Panc1 (cell line): ENCODE results near the gene AMIGO1. TPM values are rescaled to one million over a fixed set of nuclear protein-coding genes. Genes with fewer than 3 reads are reported as not detected.

Experiments
- ATAC-seq: fragments of 200-7000 bp; cut with Tn5 transposase; 2 replicates; pipeline ENCODE4 v1.9.1; 2020; ENCODE audit warnings: mild to moderate bottlenecking, moderate library complexity
- BruUV-seq: library from RNA; stranded (reverse); fragments of 400-500 nt; replicated peaks from 2 replicates; lab custom pipeline; 2021; lab: Mats Ljungman, UMichigan
- CTCF ChIA-PET: fragments of 300-600 bp; sonication (Branson Sonifier 250); formaldehyde crosslinking; loops from one replicate; lab custom pipeline; 2022; ENCODE audit warnings: antibody characterized with exemption; lab: Charles Lee
- POLR2A ChIA-PET: fragments of 300-600 bp; sonication (Branson Sonifier 250); formaldehyde crosslinking; loops from one replicate; lab custom pipeline; 2022; ENCODE audit warnings: antibody characterized with exemption; lab: Charles Lee
- DNase-seq: peaks from one replicate; pipeline ENCODE4 v3.0.0-alpha.2; 2010; ENCODE audit warnings: low read depth, low spot score
- H3K27ac ChIP-seq: 2 replicates; pipeline ENCODE4 v1.5.1; 2011; ENCODE audit warnings: mild to moderate bottlenecking, low read length, inconsistent platforms
- H3K27me3 ChIP-seq: fragments of 200-500 bp; sonication (Bioruptor generic); 2 replicates; pipeline ENCODE4 v1.6.0; 2014; ENCODE audit warnings: low read length, inconsistent platforms; ENCODE audit not compliant: control insufficient read depth, insufficient read depth
- H3K36me3 ChIP-seq: fragments of 200-500 bp; sonication (Bioruptor generic); 2 replicates; pipeline ENCODE4 v1.5.1; 2014; ENCODE audit warnings: inconsistent platforms, mild to moderate bottlenecking, low read length, moderate library complexity; ENCODE audit not compliant: control insufficient read depth, insufficient read depth
- H3K4me1 ChIP-seq: 2 replicates; pipeline ENCODE4 v1.5.1; 2011; ENCODE audit warnings: inconsistent platforms, mild to moderate bottlenecking, low read length, moderate library complexity; ENCODE audit not compliant: control insufficient read depth, insufficient read depth
- H3K4me3 ChIP-seq, 2 experiments: 2 replicates each; pipeline ENCODE4 v1.5.1; 2011 to 2012; ENCODE audit warnings: low read depth in 2 of 2, low read length in 2 of 2, mild to moderate bottlenecking in 2 of 2, inconsistent platforms in 1 of 2, moderate library complexity in 1 of 2
- H3K9me3 ChIP-seq: fragments of 200-500 bp; sonication (Bioruptor generic); 2 replicates; pipeline ENCODE4 v1.5.1; 2014; ENCODE audit warnings: low read depth, mild to moderate bottlenecking, inconsistent platforms, low read length, moderate library complexity; ENCODE audit not compliant: control insufficient read depth, insufficient read depth
- CTCF ChIP-seq: fragments of 450-650 bp; IDR thresholded peaks from 2 replicates; pipeline ENCODE4 v1.5.1; 2017; ENCODE audit warnings: mild to moderate bottlenecking
- POLR2AphosphoS5 ChIP-seq: IDR thresholded peaks from 2 replicates; pipeline ENCODE4 v1.6.1; 2012; ENCODE audit warnings: mild to moderate bottlenecking, low read depth, low read length, moderate library complexity
- REST ChIP-seq, 2 experiments: IDR thresholded peaks; 2 replicates each; pipeline ENCODE4 v1.6.1; 2011 to 2012; ENCODE audit warnings: low read depth in 2 of 2, control low read depth in 1 of 2, low read length in 1 of 2, mild to moderate bottlenecking in 1 of 2, moderate library complexity in 1 of 2; ENCODE audit not compliant: insufficient read depth in 1 of 2
- SIN3A ChIP-seq: IDR thresholded peaks from 2 replicates; pipeline ENCODE4 v1.6.1; 2012; ENCODE audit warnings: low read depth, mild to moderate bottlenecking, low read length, moderate library complexity, borderline replicate concordance; ENCODE audit not compliant: insufficient read depth
- TCF7L2 ChIP-seq: IDR thresholded peaks from 2 replicates; pipeline ENCODE4 v1.6.1; 2011; ENCODE audit warnings: mild to moderate bottlenecking, low read depth, low read length, inconsistent platforms
- in situ Hi-C: cut with HindIII; loops from 2 replicates; pipeline ENCODE4 v1.10.0; 2016; ENCODE audit warnings: low sequenced_read_pairs, low pct_unique_long_range_greater_than_20kb
- intact Hi-C: fragments of 100-400 bp; cut with micrococcal nuclease; formaldehyde crosslinking; loops from one replicate; pipeline ENCODE4 v1.10.0; 2022; ENCODE audit not compliant: unreplicated experiment
- total RNA-seq: library from RNA; stranded (reverse); gene quantifications from one replicate; pipeline ENCODE4 v1.2.1, GENCODE V29; 2021; ENCODE audit not compliant: unreplicated experiment

The AMIGO1 gene
- total RNA-seq, 1 experiment from 2014 or later: 0.64 TPM

GRCh38 chr1:109508001-109508872 lies 1.3 kb downstream of the AMIGO1 start:
- H3K4me3 ChIP-seq: no peak overlapping the region
- BruUV-seq: no TSS peak
- no peak for ATAC-seq
- POLR2A ChIA-PET: no interaction called here
- DNase-seq: no peak
- no peaks in the 10 kb centered on the region for H3K36me3 ChIP-seq
- H3K4me1 ChIP-seq: no peaks in the 10 kb centered on the region
- CTCF ChIA-PET: no interaction called here
- no peaks in the 10 kb centered on the region for H3K27me3 ChIP-seq
- TF ChIP-seq CTCF (no peak), POLR2AphosphoS5 (no peak), SIN3A (no peak), TCF7L2 (no peak), REST (IDR thresholded peaks at IDR 0.05; ENCODE audit: insufficient read depth in 1 of 2, low read depth in 2 of 2, low read length in 1 of 2) (no peak)
- no peaks in the 10 kb centered on the region for H3K9me3 ChIP-seq
- H3K27ac ChIP-seq: no peak overlapping the region
- in situ Hi-C loops (no loop called here), intact Hi-C loops (no loop called here)

- H3K27ac ChIP-seq: no peak overlapping the region
- intact Hi-C loops (no loop called here), in situ Hi-C loops (no loop called here)
- no peaks in the 10 kb centered on the region for H3K36me3 ChIP-seq
- no TSS peak for BruUV-seq
- CTCF ChIA-PET: no interaction called here
- TF ChIP-seq CTCF: no peak
- TF ChIP-seq SIN3A: no peak
- TF ChIP-seq TCF7L2: no peak
- TF ChIP-seq REST (IDR thresholded peaks at IDR 0.05; ENCODE audit: insufficient read depth in 1 of 2, low read depth in 2 of 2, low read length in 1 of 2): no peak
- no peak for TF ChIP-seq POLR2AphosphoS5
- no peaks in the 10 kb centered on the region for H3K9me3 ChIP-seq
- POLR2A ChIA-PET: interaction anchor here (0.6 to 0.7 kb wide), 2 partner anchors 11 to 12 kb away, joined by 4 read pairs; no protein-coding TSS in a partner anchor
- ATAC-seq (no peak), DNase-seq (no peak)
- no peaks in the 10 kb centered on the region for H3K27me3 ChIP-seq
- H3K4me1 ChIP-seq: no peaks in the 10 kb centered on the region
- no peak overlapping the region for H3K4me3 ChIP-seq
These were observed 4.6 kb downstream of the AMIGO1 start for GRCh38 chr1:109504974-109505373.
